GM23338 (cell line): ENCODE measurements around the gene SSU72. TPM values are rescaled to one million over a fixed set of nuclear protein-coding genes. Genes with fewer than 3 reads are reported as not detected.
"Not testable (repeated sequence)": the region's sequence is repeated elsewhere in the genome, so short reads cannot be mapped to it uniquely, and the experiment has no call there.

Source experiments
- ATAC-seq: fragments of 200-7000 bp; cut with Tn5 transposase; 3 replicates; pipeline ENCODE4 v1.9.1; 2020
- DNase-seq: peaks from one replicate; pipeline ENCODE4 v3.0.0-alpha.2; 2015; ENCODE audit warnings: low spot score
- H2AFZ ChIP-seq: fragments of 200-600 bp; sonication (generic); 2 replicates; pipeline ENCODE4 v1.8.0; 2016; ENCODE audit warnings: antibody characterized with exemption, mild to moderate bottlenecking, moderate library complexity
- H3F3A ChIP-seq: fragments of 200-600 bp; sonication (generic); replicated peaks from 2 replicates; pipeline ENCODE4 v1.8.0; 2017; ENCODE audit warnings: antibody characterized with exemption, mixed run types, low read depth
- H3K27ac ChIP-seq: fragments of 200-600 bp; sonication (generic); 2 replicates; pipeline ENCODE4 v1.6.1; 2016; ENCODE audit warnings: low read depth
- H3K27me3 ChIP-seq: fragments of 200-600 bp; sonication (generic); 2 replicates; pipeline ENCODE4 v1.8.0; 2016; ENCODE audit warnings: mild to moderate bottlenecking, mixed run types, moderate library complexity; ENCODE audit not compliant: insufficient read depth
- H3K36me3 ChIP-seq: fragments of 200-600 bp; sonication (generic); 2 replicates; pipeline ENCODE4 v1.8.0; 2016; ENCODE audit warnings: mild to moderate bottlenecking; ENCODE audit not compliant: insufficient read depth
- H3K4me1 ChIP-seq: fragments of 200-600 bp; sonication (generic); 2 replicates; pipeline ENCODE4 v1.8.0; 2016; ENCODE audit warnings: mild to moderate bottlenecking, moderate library complexity; ENCODE audit not compliant: insufficient read depth
- H3K4me2 ChIP-seq: fragments of 200-600 bp; sonication (generic); 2 replicates; pipeline ENCODE4 v1.7.1; 2017; ENCODE audit warnings: mixed run types
- H3K4me3 ChIP-seq: fragments of 200-600 bp; sonication (generic); 2 replicates; pipeline ENCODE4 v1.6.1; 2016; ENCODE audit warnings: mixed run types
- H3K79me2 ChIP-seq: fragments of 200-600 bp; sonication (generic); replicated peaks from 2 replicates; pipeline ENCODE4 v1.8.0; 2017; ENCODE audit warnings: mild to moderate bottlenecking; ENCODE audit not compliant: insufficient read depth
- H3K9me2 ChIP-seq: fragments of 200-600 bp; sonication (generic); 2 replicates; pipeline ENCODE4 v1.8.0; 2017; ENCODE audit not compliant: insufficient read depth
- H4K20me1 ChIP-seq: fragments of 200-600 bp; sonication (generic); replicated peaks from 2 replicates; pipeline ENCODE4 v1.8.0; 2017; ENCODE audit warnings: mild to moderate bottlenecking; ENCODE audit not compliant: insufficient read depth
- H3K27ac Mint-ChIP-seq: 2 replicates; pipeline ENCODE4 v1.8.0; 2020; ENCODE audit warnings: inconsistent platforms, mild to moderate bottlenecking, moderate library complexity, mixed read lengths
- H3K27me3 Mint-ChIP-seq: 3 replicates; pipeline ENCODE4 v1.8.0; 2022; ENCODE audit warnings: low read depth, mild to moderate bottlenecking, moderate library complexity, mixed read lengths, inconsistent platforms; ENCODE audit not compliant: insufficient read depth, poor library complexity
- H3K36me3 Mint-ChIP-seq: 3 replicates; pipeline ENCODE4 v1.8.0; 2021; ENCODE audit warnings: low read depth, mild to moderate bottlenecking, inconsistent platforms, moderate library complexity, mixed read lengths
- H3K4me1 Mint-ChIP-seq: 3 replicates; pipeline ENCODE4 v1.8.0; 2020; ENCODE audit warnings: mild to moderate bottlenecking, inconsistent platforms, mixed read lengths
- H3K4me3 Mint-ChIP-seq: 3 replicates; pipeline ENCODE4 v1.8.0; 2021; ENCODE audit warnings: moderate library complexity, mild to moderate bottlenecking, inconsistent platforms, mixed read lengths
- H3K9me3 Mint-ChIP-seq: 3 replicates; pipeline ENCODE4 v1.8.0; 2020; ENCODE audit warnings: moderate library complexity, mild to moderate bottlenecking, inconsistent platforms, mixed read lengths
- CREB1 ChIP-seq: fragments of 250-450 bp; sonication (Bioruptor Pico); IDR thresholded peaks from 2 replicates; pipeline ENCODE4 v1.5.0; 2020; ENCODE audit warnings: low read depth, mild to moderate bottlenecking, moderate library complexity
- CTCF ChIP-seq, 2 experiments: fragments of 200-600 bp in 1 of 2; sonication (generic) in 1 of 2; conservative IDR thresholded peaks; 2 replicates each; pipeline versions ENCODE4 v1.5.1 to v1.6.1; 2016 to 2017; ENCODE audit warnings: antibody characterized with exemption in 2 of 2, low read depth in 2 of 2, mild to moderate bottlenecking in 2 of 2, moderate library complexity in 1 of 2
- EZH2 ChIP-seq: fragments of 200-600 bp; sonication (generic); IDR thresholded peaks from one replicate; pipeline ENCODE4 v1.8.0; 2017; ENCODE audit warnings: antibody characterized with exemption, mild to moderate bottlenecking, low read depth; ENCODE audit not compliant: unreplicated experiment
- EZH2phosphoT487 ChIP-seq: fragments of 200-600 bp; sonication (generic); IDR thresholded peaks from one replicate; pipeline ENCODE4 v1.8.1; 2018; ENCODE audit warnings: antibody characterized with exemption; ENCODE audit not compliant: unreplicated experiment
- NANOG ChIP-seq: IDR thresholded peaks from 2 replicates; pipeline ENCODE4 v1.6.1; 2016; ENCODE audit warnings: antibody characterized with exemption, borderline replicate concordance
- POLR2AphosphoS5 ChIP-seq: IDR thresholded peaks from 2 replicates; pipeline ENCODE4 v1.6.1; 2016; ENCODE audit warnings: antibody characterized with exemption, low read depth
- STAT1 ChIP-seq: IDR thresholded peaks from one replicate; pipeline ENCODE4 v1.6.1; 2016; ENCODE audit warnings: antibody characterized with exemption; ENCODE audit not compliant: unreplicated experiment
- ZNF114 ChIP-seq: fragments of 250-450 bp; sonication (Bioruptor Pico); IDR thresholded peaks from 2 replicates; pipeline ENCODE4 v1.5.0; 2020; ENCODE audit warnings: mild to moderate bottlenecking, moderate library complexity
- ZNF331 ChIP-seq: fragments of 250-450 bp; sonication (Bioruptor Pico); IDR thresholded peaks from 2 replicates; pipeline ENCODE4 v1.5.0; 2020; ENCODE audit warnings: low read depth, mild to moderate bottlenecking, moderate library complexity
- ZNF462 ChIP-seq: fragments of 250-450 bp; sonication (Bioruptor Pico); IDR thresholded peaks from 2 replicates; pipeline ENCODE4 v1.5.0; 2020; ENCODE audit warnings: mild to moderate bottlenecking, moderate library complexity
- polyA plus RNA-seq: library from polyadenylated mRNA; unstranded; fragments of >200 nt; fragmentation: Nextera tagmentation; extraction: Ambion mirVana; gene quantifications from 2 replicates; pipeline ENCODE4 v1.2.1, GENCODE V29; 2016
- total RNA-seq: library from RNA; depleted of rRNA; stranded (reverse); fragments of >200 nt; shearing (Covaris generic); gene quantifications from 2 replicates; pipeline ENCODE4 v1.2.3, GENCODE V29; 2014

SSU72 gene
- total and polyA plus RNA-seq, 2 experiments from 2014 or later = 148 to 248 TPM

DNA sequence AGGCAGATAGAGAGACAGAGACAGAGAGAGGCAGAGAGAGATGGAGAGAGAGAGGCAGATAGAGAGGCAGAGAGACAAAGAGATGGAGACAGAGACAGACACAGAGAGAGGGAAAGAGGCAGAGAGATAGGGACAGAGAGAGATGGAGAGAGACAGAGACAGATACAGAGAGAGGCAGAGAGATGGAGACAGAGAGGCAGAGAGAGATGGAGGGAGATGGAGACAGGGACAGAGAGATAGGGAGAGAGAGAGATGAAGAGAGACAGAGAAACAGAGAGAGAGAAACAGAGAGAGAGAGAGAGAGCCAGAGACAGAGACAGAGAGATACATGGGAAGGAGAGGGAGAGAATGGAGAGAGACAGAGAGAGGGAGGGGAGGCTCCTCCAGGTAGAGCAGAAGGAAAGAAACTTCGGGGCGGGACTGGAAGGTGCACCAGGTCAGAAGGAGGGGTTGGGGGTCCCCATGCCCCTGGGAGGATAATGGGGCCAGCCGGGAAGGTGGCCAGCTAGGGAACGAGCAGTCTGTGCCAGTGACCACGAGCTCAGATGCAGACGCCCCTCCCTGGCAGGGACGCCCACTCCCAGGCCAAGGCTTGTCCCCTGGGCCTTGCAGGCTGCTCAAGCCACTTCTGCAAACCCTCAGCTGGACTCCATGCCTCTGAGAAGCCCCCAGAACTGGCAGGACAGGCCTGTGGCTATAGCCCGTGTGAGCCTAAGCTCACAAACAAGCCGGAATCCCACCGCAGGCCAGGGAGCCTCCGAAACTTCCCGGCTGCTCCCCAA lies 22.0 kb upstream of the SSU72 start (continued):
- TF ChIP-seq CTCF (conservative IDR thresholded peaks at IDR 0.05; ENCODE audit: low read depth in 2 of 2) (no peak), EZH2phosphoT487 (no peak), EZH2 (no peak), ZNF331 (CRISPR knock-in tag) (no peak), ZNF114 (CRISPR knock-in tag) (no peak)

- not testable (repeated sequence) for H3K27ac ChIP-seq, H3K4me1 ChIP-seq, H3K9me3 Mint-ChIP-seq, H3K4me3 Mint-ChIP-seq, H3K4me3 ChIP-seq, H4K20me1 ChIP-seq, H2AFZ ChIP-seq, H3K9me2 ChIP-seq, H3K36me3 Mint-ChIP-seq, DNase-seq, ATAC-seq, H3K79me2 ChIP-seq, H3K36me3 ChIP-seq, H3K4me2 ChIP-seq, H3K27ac Mint-ChIP-seq, H3F3A ChIP-seq
- Mint-ChIP-seq H3K27me3 (peaks cover 20% of the 10 kb centered on the region), H3K4me1 (peaks cover 11% of the 10 kb centered on the region)
- peaks cover 19% of the 10 kb centered on the region for H3K27me3 ChIP-seq
These were observed 20.7 kb upstream of the SSU72 start for GRCh38 chr1:1595341-1595740.

DNA sequence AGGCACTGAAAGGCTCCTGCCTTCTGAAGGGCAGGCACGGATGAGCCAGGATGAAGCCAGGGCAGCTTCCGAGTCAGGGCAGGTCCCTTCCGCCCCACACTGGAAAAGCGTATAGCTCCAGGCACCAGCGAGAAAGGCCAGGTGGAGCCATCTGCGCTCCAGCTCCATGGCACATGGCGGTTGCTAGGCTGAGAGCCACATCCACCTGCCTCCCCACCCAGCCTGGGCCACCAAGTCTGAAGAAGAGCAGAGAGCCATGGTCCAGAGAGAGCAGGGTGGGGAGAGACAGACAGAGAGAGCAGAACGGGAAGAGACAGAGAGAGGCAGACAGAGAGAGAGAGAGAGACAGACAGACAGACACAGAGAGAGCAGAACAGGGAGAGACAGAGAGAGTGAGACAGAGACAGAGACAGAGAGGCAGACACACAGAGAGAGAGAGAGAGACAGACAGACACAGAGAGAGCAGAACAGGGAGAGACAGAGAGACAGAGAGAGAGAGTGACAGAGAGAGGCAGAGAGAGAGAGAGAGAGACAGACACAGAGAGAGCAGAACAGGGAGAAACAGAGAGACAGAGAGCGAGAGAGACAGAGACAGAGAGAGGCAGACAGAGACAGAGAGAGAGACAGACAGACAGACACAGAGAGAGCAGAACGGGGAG lies 20.1 kb upstream of the SSU72 start:
- H3K36me3 ChIP-seq = no peaks in the 10 kb centered on the region
- H3K36me3 Mint-ChIP-seq = no peaks in the 10 kb centered on the region
- H3K27me3 Mint-ChIP-seq = peaks cover 21% of the 10 kb centered on the region
- no peaks in the 10 kb centered on the region for H3K4me1 ChIP-seq
- peaks cover 11% of the 10 kb centered on the region for H3K4me1 Mint-ChIP-seq
- peaks cover 17% of the 10 kb centered on the region for H3K27me3 ChIP-seq
- H3K9me2 ChIP-seq = no peaks in the 10 kb centered on the region
- no peak for ATAC-seq
- H3K4me3 ChIP-seq = no peak overlapping the region
- no peak overlapping the region for H2AFZ ChIP-seq
- DNase-seq = no peak
- no peak overlapping the region for H3K4me3 Mint-ChIP-seq
- no peaks in the 10 kb centered on the region for H4K20me1 ChIP-seq
- H3K4me2 ChIP-seq = no peak overlapping the region
- no peak overlapping the region for H3K27ac Mint-ChIP-seq
- H3F3A ChIP-seq = peaks cover 5% of the 10 kb centered on the region; the same call in 1 of the 2 replicates
- H3K9me3 Mint-ChIP-seq = peaks cover 4% of the 10 kb centered on the region; the same call in 2 of the 3 replicates
- no peak overlapping the region for H3K27ac ChIP-seq
- no peaks in the 10 kb centered on the region for H3K79me2 ChIP-seq
- TF ChIP-seq EZH2phosphoT487 (no peak), STAT1 (no peak), CREB1 (CRISPR knock-in tag) (no peak), NANOG (no peak), EZH2 (no peak), ZNF462 (no peak), POLR2AphosphoS5 (no peak), ZNF114 (CRISPR knock-in tag) (no peak)
